Measurements from ENCODE around the gene STX12. TPM values are rescaled to one million over a fixed set of nuclear protein-coding genes. Genes with fewer than 3 reads are reported as not detected.

Gene STX12
- total and polyA plus RNA-seq, 4 donors: 32.5 to 94.0 (median 72.9) TPM

DNA sequence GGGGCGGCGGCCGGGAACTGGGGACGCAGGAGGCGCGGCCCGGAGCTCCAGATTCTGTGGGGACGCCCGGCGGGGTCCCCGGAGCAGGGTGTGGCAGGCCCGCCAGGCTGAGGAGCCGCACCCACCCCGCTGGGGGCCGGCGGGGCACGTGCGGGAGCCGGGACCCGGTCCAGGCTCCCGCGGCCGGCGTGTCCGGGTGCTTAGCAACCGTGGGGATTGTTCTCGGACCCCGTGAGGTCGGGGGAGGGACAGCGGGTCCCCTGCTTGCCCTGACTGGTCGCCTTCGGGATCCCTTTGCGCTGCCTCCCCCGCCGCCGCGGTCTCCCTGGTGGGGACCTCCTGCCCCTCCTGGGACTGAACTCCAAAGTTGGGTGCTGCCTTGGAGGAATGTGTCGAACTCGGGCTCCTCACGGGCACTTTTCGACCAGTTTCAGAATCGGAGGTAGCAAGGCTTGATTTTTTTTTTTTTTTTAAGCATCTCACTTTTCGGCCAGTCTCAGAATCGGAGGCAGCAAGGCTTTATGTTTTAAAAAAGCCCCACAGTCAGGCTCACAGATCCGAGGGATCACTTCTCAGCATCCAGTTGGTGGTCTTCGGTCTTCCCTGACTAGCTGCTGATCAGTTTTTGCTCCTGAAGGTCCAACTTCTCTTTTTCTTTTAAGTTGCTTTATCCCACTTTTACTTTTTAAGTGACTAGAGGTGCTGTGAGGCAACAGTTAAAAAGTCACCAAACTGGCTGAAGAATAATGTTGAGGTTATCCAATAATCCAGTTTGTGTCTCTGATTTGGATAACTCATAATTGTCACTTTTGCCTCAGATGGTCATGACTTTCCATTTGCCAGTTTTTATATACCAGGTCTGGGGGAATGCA lies 46.6 kb upstream of the STX12 start:
- no peak for TF ChIP-seq CTCF (IDR thresholded peaks at IDR 0.05; ENCODE audit: control extremely low read depth, extremely low read depth)
- Histone ChIP-seq H3K4me1 (ENCODE audit: control insufficient read depth in 5 of 5, insufficient read depth in 5 of 5, low read length in 5 of 5) (peaks cover 0 to 14% (median 0%) of the 10 kb centered on the region in 5 donors), H3K27ac (ENCODE audit: low read depth in 1 of 2, low read length in 1 of 2) (peak overlapping the region; percentile 92 to 97), H3K27me3 (ENCODE audit: control insufficient read depth in 3 of 3, insufficient read depth in 3 of 3, low read length in 2 of 3) (no peaks in the 10 kb centered on the region), H3K4me3 (peak overlapping the region; percentile 91), H3K36me3 (ENCODE audit: control insufficient read depth in 4 of 4, insufficient read depth in 4 of 4, low read length in 4 of 4) (peaks cover 0 to 12% (median under 1%) of the 10 kb centered on the region in 4 donors), H3K9ac (ENCODE audit: insufficient read depth in 1 of 2, low read length in 2 of 2) (peak overlapping the region; percentile 87 to 92), H3K9me3 (ENCODE audit: control insufficient read depth in 4 of 4, insufficient read depth in 3 of 4, low read length in 3 of 4) (no peaks in the 10 kb centered on the region)
- WGBS, 2 donors: 1% methylated on average over 28 to 46 of the region's 46 CpGs
- ATAC-seq (ENCODE audit: insufficient read depth, low FRiP score) (peak; percentile 5), DNase-seq (peak; percentile 59 to 75 (median 70))

DNA sequence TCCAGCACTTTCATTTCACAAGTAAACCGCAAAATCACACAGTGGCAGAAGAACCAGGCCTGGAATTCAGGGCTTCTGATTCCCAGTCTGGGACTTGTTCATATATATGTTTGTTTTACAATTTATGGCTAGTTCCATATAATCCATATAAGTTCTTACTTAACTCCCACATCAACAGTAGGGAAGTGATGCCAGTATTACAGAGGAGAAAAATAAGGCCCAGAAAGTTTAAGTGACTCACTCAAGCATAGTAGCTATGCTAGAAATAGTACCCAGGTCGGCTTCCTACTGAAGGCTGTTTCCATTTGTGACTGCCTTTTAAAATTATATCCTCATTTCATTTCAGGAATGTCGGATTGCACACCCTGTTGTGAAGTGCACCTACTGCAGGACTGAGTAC lies 45.9 kb upstream of the STX12 start:
- WGBS, 2 donors: 71 to 86% methylated on average over 3 of the region's 3 CpGs
- peak overlapping the region in 1 of 2 donors; percentile 92 for H3K9ac ChIP-seq (ENCODE audit: insufficient read depth in 1 of 2, low read length in 2 of 2)

DNA sequence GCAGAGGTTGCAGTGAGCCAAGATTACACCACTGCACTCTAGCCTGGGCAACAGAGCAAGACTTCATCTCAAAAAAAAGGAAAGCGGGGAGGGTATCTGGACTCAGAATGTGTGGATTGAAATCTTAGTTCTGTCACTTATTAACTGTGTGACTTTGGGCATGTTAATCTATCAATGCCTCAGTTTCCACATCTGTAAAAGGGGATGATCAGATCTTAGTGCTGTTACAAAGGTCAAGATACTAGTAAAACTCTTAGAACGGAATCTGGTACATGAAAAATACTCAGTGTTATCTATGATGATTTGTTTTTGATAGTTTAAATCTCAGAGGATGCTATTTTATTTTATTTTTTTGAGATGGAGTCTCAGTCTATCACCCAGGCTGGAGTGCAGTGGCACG lies 36.8 kb upstream of the STX12 start:
- Histone ChIP-seq H3K4me1 (ENCODE audit: control insufficient read depth in 5 of 5, insufficient read depth in 5 of 5, low read length in 5 of 5) (no peaks in the 10 kb centered on the region), H3K9me3 (ENCODE audit: control insufficient read depth in 4 of 4, insufficient read depth in 3 of 4, low read length in 3 of 4) (no peaks in the 10 kb centered on the region), H3K27ac (ENCODE audit: low read depth in 1 of 2, low read length in 1 of 2) (no peak overlapping the region), H3K4me3 (no peak overlapping the region), H3K9ac (ENCODE audit: insufficient read depth in 1 of 2, low read length in 2 of 2) (no peak overlapping the region), H3K27me3 (ENCODE audit: control insufficient read depth in 3 of 3, insufficient read depth in 3 of 3, low read length in 2 of 3) (no peaks in the 10 kb centered on the region), H3K36me3 (ENCODE audit: control insufficient read depth in 4 of 4, insufficient read depth in 4 of 4, low read length in 4 of 4) (peaks cover 9 to 22% (median 14%) of the 10 kb centered on the region in 4 donors)
- WGBS, 2 donors: 78 to 99% methylated on average over 3 of the region's 3 CpGs
- ATAC-seq (ENCODE audit: insufficient read depth, low FRiP score) (no peak), DNase-seq (no peak)
- no peak for TF ChIP-seq CTCF (IDR thresholded peaks at IDR 0.05; ENCODE audit: control extremely low read depth, extremely low read depth)

More for the DNA sequence above, 45.9 kb upstream of the STX12 start:
- Histone ChIP-seq H3K36me3 (ENCODE audit: control insufficient read depth in 4 of 4, insufficient read depth in 4 of 4, low read length in 4 of 4) (peaks cover 0 to 15% (median under 1%) of the 10 kb centered on the region in 4 donors), H3K27ac (ENCODE audit: low read depth in 1 of 2, low read length in 1 of 2) (no peak overlapping the region), H3K4me3 (no peak overlapping the region), H3K9me3 (ENCODE audit: control insufficient read depth in 4 of 4, insufficient read depth in 3 of 4, low read length in 3 of 4) (no peaks in the 10 kb centered on the region), H3K4me1 (ENCODE audit: control insufficient read depth in 5 of 5, insufficient read depth in 5 of 5, low read length in 5 of 5) (peaks cover 0 to 14% (median 0%) of the 10 kb centered on the region in 5 donors), H3K27me3 (ENCODE audit: control insufficient read depth in 3 of 3, insufficient read depth in 3 of 3, low read length in 2 of 3) (no peaks in the 10 kb centered on the region)
- DNase-seq (no peak), ATAC-seq (ENCODE audit: insufficient read depth, low FRiP score) (no peak)
- no peak for TF ChIP-seq CTCF (IDR thresholded peaks at IDR 0.05; ENCODE audit: control extremely low read depth, extremely low read depth)
